Stimulated activated CD4-positive, alpha-beta T cell treated with anti-CD3 and anti-CD28 coated beads, Interleukin-1b, Interleukin-23, amount 100 ng/mL, for 24 hours (primary cell): ENCODE results near the gene PPP1R13B.

Experiments
- DNase-seq, 4 experiments: peaks; one replicate each; pipeline ENCODE4 v3.0.0-alpha.2; 2020; ENCODE audit warnings: low read depth in 4 of 4, low spot score in 1 of 4

PPP1R13B gene

GRCh38 chr14:103745424-103745823 is 102.0 kb downstream of the PPP1R13B start:
- DNase-seq: no peak

- no peak for DNase-seq
Measured at GRCh38 chr14:103744621-103745395, 102.6 kb downstream of the PPP1R13B start.

GRCh38 chr14:103743691-103744090 is 103.7 kb downstream of the PPP1R13B start:
- no peak for DNase-seq

GRCh38 chr14:103742499-103743255 is 104.7 kb downstream of the PPP1R13B start:
- no peak for DNase-seq

- DNase-seq: no peak
Measured at GRCh38 chr14:103741876-103742275, 105.5 kb downstream of the PPP1R13B start.

GRCh38 chr14:103740991-103741689 is 106.2 kb downstream of the PPP1R13B start:
- no peak for DNase-seq

- DNase-seq: no peak
Measured at GRCh38 chr14:103739793-103740501, 107.4 kb downstream of the PPP1R13B start.

GRCh38 chr14:103739466-103739792 is 107.9 kb downstream of the PPP1R13B start:
- DNase-seq: no peak

GRCh38 chr14:103738701-103739451 is 108.5 kb downstream of the PPP1R13B start:
- DNase-seq: no peak

GRCh38 chr14:103738166-103738565 is 109.2 kb downstream of the PPP1R13B start:
- no peak for DNase-seq

- no peak for DNase-seq
Measured at GRCh38 chr14:103737432-103738045, 109.8 kb downstream of the PPP1R13B start.

GRCh38 chr14:103736546-103737431 is 110.6 kb downstream of the PPP1R13B start:
- DNase-seq: no peak

GRCh38 chr14:103735815-103736545 is 111.4 kb downstream of the PPP1R13B start:
- DNase-seq: no peak

- no peak for DNase-seq
Measured at GRCh38 chr14:103735439-103735814, 111.9 kb downstream of the PPP1R13B start.

- no peak for DNase-seq
Measured at GRCh38 chr14:103735022-103735421, 112.4 kb downstream of the PPP1R13B start.

GRCh38 chr14:103734081-103734888 is 113.1 kb downstream of the PPP1R13B start:
- DNase-seq: no peak

GRCh38 chr14:103733651-103734050 is 113.7 kb downstream of the PPP1R13B start:
- DNase-seq: no peak
